ENCODE measurements around the gene NR4A1.
A peak's percentile ranks its signal among the peaks of the same experiment; 100 is the strongest.

NR4A1 gene

GRCh38 chr12:52019113-52019770 is 32.0 kb upstream of the NR4A1 start:
- no peak for TF ChIP-seq CTCF (IDR thresholded peaks at IDR 0.05; ENCODE audit: low read depth, low read length)
- no peak overlapping the region for H3K4me3 ChIP-seq (ENCODE audit: low read depth, low read length)
- no peak for DNase-seq (ENCODE audit: low read depth, low spot score)
- in situ Hi-C loops (cut with HindIII; ENCODE audit: low sequenced_read_pairs) = no loop called here

GRCh38 chr12:52020539-52021336 is 30.5 kb upstream of the NR4A1 start:
- in situ Hi-C loops (cut with HindIII; ENCODE audit: low sequenced_read_pairs) = no loop called here
- no peak overlapping the region for H3K4me3 ChIP-seq (ENCODE audit: low read depth, low read length)
- peak; percentile 28 for DNase-seq (ENCODE audit: low read depth, low spot score)
- TF ChIP-seq CTCF (IDR thresholded peaks at IDR 0.05; ENCODE audit: low read depth, low read length) = peak; percentile 80

- no peak for TF ChIP-seq CTCF (IDR thresholded peaks at IDR 0.05; ENCODE audit: low read depth, low read length)
- no peak for DNase-seq (ENCODE audit: low read depth, low spot score)
- in situ Hi-C loops (cut with HindIII; ENCODE audit: low sequenced_read_pairs) = no loop called here
- peak overlapping the region; percentile 41 for H3K4me3 ChIP-seq (ENCODE audit: low read depth, low read length)
Observed at GRCh38 chr12:52022841-52023181, 28.4 kb upstream of the NR4A1 start.

GRCh38 chr12:52023182-52023975 is 27.9 kb upstream of the NR4A1 start:
- in situ Hi-C loops (cut with HindIII; ENCODE audit: low sequenced_read_pairs) = no loop called here
- peak; percentile 85 for TF ChIP-seq CTCF (IDR thresholded peaks at IDR 0.05; ENCODE audit: low read depth, low read length)
- peak overlapping the region; percentile 41 for H3K4me3 ChIP-seq (ENCODE audit: low read depth, low read length)
- DNase-seq (ENCODE audit: low read depth, low spot score) = peak; percentile 62

GRCh38 chr12:52023976-52024688 is 27.1 kb upstream of the NR4A1 start:
- no peak for TF ChIP-seq CTCF (IDR thresholded peaks at IDR 0.05; ENCODE audit: low read depth, low read length)
- H3K4me3 ChIP-seq (ENCODE audit: low read depth, low read length) = peak overlapping the region; percentile 41
- in situ Hi-C loops (cut with HindIII; ENCODE audit: low sequenced_read_pairs) = no loop called here

GRCh38 chr12:52024845-52025230 is 26.4 kb upstream of the NR4A1 start:
- in situ Hi-C loops (cut with HindIII; ENCODE audit: low sequenced_read_pairs) = no loop called here
- DNase-seq (ENCODE audit: low read depth, low spot score) = no peak
- TF ChIP-seq CTCF (IDR thresholded peaks at IDR 0.05; ENCODE audit: low read depth, low read length) = no peak
- H3K4me3 ChIP-seq (ENCODE audit: low read depth, low read length) = no peak overlapping the region

More at GRCh38 chr12:52023976-52024688, 27.1 kb upstream of the NR4A1 start:
- DNase-seq (ENCODE audit: low read depth, low spot score) = no peak

Measured in astrocyte of the spinal cord (primary cell).